Measurements from ENCODE around the gene TMEM248.
"Not testable (repeated sequence)": the region's sequence is repeated elsewhere in the genome, so short reads cannot be mapped to it uniquely, and the experiment has no call there.

DNA sequence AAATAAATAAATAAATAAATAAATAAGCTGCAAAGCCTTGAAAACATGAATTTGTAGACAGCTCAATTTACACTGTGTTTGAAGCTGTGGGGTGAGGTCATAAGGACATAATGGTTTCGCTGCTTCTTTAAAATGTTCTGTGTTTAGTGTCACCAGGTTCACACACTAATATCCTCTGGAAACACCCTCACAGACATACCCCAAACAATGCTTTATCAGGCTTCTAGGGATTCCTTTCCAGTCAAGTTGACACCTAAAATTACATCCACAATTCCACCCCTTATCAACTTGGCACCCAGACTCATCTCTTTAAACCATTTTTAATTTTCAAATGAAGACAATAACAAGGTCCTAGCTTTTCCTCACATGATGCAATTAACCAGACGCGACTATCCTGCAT, 68.5 kb downstream of the TMEM248 start:
- TF ChIP-seq, protein P1, sequence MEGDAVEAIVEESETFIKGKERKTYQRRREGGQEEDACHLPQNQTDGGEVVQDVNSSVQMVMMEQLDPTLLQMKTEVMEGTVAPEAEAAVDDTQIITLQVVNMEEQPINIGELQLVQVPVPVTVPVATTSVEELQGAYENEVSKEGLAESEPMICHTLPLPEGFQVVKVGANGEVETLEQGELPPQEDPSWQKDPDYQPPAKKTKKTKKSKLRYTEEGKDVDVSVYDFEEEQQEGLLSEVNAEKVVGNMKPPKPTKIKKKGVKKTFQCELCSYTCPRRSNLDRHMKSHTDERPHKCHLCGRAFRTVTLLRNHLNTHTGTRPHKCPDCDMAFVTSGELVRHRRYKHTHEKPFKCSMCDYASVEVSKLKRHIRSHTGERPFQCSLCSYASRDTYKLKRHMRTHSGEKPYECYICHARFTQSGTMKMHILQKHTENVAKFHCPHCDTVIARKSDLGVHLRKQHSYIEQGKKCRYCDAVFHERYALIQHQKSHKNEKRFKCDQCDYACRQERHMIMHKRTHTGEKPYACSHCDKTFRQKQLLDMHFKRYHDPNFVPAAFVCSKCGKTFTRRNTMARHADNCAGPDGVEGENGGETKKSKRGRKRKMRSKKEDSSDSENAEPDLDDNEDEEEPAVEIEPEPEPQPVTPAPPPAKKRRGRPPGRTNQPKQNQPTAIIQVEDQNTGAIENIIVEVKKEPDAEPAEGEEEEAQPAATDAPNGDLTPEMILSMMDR (conservative IDR thresholded peaks at IDR 0.05) = not testable (repeated sequence)
- not testable (repeated sequence) for TF ChIP-seq EZH2 (IDR thresholded peaks at IDR 0.05; ENCODE audit: low read depth)
